ENCODE measurements around the gene ACAA2. TPM values are rescaled to one million over a fixed set of nuclear protein-coding genes. Genes with fewer than 3 reads are reported as not detected.

Gene ACAA2
- polyA plus RNA-seq, 3 donors = 20.8 to 109 (median 97.6) TPM

DNA sequence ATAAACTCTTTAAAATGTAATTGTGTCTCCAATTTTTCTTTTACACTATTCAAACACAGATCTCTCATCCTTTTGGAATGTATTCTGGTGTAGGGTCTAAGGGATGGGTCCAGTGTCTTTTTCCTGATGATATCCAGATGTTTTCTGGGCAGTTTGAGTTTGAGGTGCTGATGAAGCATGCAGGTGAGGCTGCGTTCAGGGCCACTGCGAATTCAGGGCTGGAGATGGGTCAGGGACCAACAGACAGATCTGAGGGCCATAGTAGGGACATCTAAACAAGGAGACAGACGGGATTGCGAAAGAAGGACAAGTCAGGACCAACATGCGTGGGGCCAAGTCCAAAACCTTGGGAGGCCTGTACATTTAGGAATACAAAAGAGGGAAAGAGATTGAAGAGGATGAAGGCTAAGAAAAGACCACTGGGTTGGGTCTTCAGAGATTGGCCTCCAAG lies 70.2 kb downstream of the ACAA2 start:
- H3K27ac ChIP-seq (ENCODE audit: low read depth in 1 of 2, low read length in 2 of 2) = no peak overlapping the region
- H3K9ac ChIP-seq (ENCODE audit: insufficient read depth, low read length, poor library complexity, severe bottlenecking) = no peak overlapping the region
- no peak overlapping the region for H3K4me3 ChIP-seq (replicated peaks in 1 of 3; ENCODE audit: low read depth in 2 of 3, low read length in 3 of 3)
- TF ChIP-seq, protein P1, sequence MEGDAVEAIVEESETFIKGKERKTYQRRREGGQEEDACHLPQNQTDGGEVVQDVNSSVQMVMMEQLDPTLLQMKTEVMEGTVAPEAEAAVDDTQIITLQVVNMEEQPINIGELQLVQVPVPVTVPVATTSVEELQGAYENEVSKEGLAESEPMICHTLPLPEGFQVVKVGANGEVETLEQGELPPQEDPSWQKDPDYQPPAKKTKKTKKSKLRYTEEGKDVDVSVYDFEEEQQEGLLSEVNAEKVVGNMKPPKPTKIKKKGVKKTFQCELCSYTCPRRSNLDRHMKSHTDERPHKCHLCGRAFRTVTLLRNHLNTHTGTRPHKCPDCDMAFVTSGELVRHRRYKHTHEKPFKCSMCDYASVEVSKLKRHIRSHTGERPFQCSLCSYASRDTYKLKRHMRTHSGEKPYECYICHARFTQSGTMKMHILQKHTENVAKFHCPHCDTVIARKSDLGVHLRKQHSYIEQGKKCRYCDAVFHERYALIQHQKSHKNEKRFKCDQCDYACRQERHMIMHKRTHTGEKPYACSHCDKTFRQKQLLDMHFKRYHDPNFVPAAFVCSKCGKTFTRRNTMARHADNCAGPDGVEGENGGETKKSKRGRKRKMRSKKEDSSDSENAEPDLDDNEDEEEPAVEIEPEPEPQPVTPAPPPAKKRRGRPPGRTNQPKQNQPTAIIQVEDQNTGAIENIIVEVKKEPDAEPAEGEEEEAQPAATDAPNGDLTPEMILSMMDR (IDR thresholded peaks at IDR 0.05) = no peak
- peaks cover 0 to 5% (median 0%) of the 10 kb centered on the region in 7 donors for H3K9me3 Mint-ChIP-seq
- intact Hi-C loops (cut with micrococcal nuclease) = no loop called here
- no peaks in the 10 kb centered on the region for H3K36me3 Mint-ChIP-seq
- H3K9me3 ChIP-seq (replicated peaks in 1 of 2; ENCODE audit: control insufficient read depth in 1 of 2, insufficient read depth in 1 of 2, low read length in 2 of 2) = no peaks in the 10 kb centered on the region
- H2AFZ ChIP-seq (ENCODE audit: insufficient read depth, low read depth, low read length, poor library complexity, severe bottlenecking) = no peak overlapping the region
- no peak overlapping the region for H3K4me2 ChIP-seq (replicated peaks; ENCODE audit: extremely low read depth, low read length, poor library complexity, severe bottlenecking)
- H3K27me3 Mint-ChIP-seq (ENCODE audit: low read depth in 3 of 3) = peaks cover 7 to 17% (median 8%) of the 10 kb centered on the region in 3 donors
- no peaks in the 10 kb centered on the region for H3K4me1 ChIP-seq (ENCODE audit: control insufficient read depth in 1 of 2, insufficient read depth in 2 of 2, low read length in 2 of 2)
- no peak overlapping the region for H3K4me3 Mint-ChIP-seq
- H4K20me1 ChIP-seq (ENCODE audit: insufficient read depth, low read length) = no peaks in the 10 kb centered on the region
- no peaks in the 10 kb centered on the region for H3K36me3 ChIP-seq (replicated peaks in 1 of 2; ENCODE audit: control insufficient read depth in 1 of 2, insufficient read depth in 2 of 2, low read length in 2 of 2)
- H3K79me2 ChIP-seq (ENCODE audit: insufficient read depth, low read length) = no peaks in the 10 kb centered on the region
- 94% methylated on average over 5 of the region's 5 CpGs for WGBS (ENCODE audit: insufficient coverage)
- H3K27me3 ChIP-seq (ENCODE audit: control insufficient read depth in 2 of 2, insufficient read depth in 2 of 2, low read length in 2 of 2) = no peaks in the 10 kb centered on the region
- DNase-seq = no peak
- no peak overlapping the region for H3K27ac Mint-ChIP-seq
- H3K4me1 Mint-ChIP-seq = no peaks in the 10 kb centered on the region

DNA sequence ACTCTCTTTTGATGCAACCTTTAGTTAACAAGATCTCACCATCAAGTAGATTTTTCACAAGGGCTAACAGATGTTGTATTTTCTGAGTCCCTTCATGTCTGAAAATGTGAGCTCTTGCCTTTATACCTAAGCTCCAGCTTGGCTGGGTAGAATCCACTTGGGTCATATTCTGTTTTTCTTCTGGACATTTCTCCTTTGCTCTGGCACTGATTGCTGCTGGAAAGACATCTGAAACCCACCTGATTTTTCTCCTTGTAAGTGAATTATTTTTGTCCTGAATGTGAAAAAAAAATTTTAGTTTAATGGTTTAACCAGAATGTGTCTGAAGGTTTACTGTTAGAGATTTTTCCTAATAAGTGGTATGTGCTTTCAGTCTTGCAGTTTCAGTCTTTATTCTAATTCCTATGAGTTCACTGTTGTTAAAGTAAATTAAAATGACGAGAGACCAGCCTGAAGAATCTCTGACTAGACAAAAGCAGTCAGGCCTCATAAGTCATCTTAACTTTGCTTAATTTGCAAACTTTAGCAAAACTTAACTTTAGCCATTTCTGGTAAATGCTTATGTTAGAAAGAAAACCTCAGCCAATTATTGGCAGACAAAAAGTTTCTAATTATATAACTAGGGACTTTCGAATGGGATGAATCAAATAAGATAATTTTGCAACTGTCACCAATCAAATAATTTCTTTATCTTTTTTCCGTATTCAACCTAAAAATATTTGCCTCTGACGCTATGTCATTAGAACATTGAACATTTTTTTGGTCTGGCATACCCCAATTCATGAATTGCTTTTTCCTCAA lies 70.8 kb downstream of the ACAA2 start:
- Histone ChIP-seq H3K4me2 (replicated peaks; ENCODE audit: extremely low read depth, low read length, poor library complexity, severe bottlenecking) (no peak overlapping the region), H3K27me3 (ENCODE audit: control insufficient read depth in 2 of 2, insufficient read depth in 2 of 2, low read length in 2 of 2) (no peaks in the 10 kb centered on the region), H2AFZ (ENCODE audit: insufficient read depth, low read depth, low read length, poor library complexity, severe bottlenecking) (no peak overlapping the region), H3K9ac (ENCODE audit: insufficient read depth, low read length, poor library complexity, severe bottlenecking) (no peak overlapping the region), H3K79me2 (ENCODE audit: insufficient read depth, low read length) (no peaks in the 10 kb centered on the region), H3K4me3 (replicated peaks in 1 of 3; ENCODE audit: low read depth in 2 of 3, low read length in 3 of 3) (no peak overlapping the region), H3K9me3 (replicated peaks in 1 of 2; ENCODE audit: control insufficient read depth in 1 of 2, insufficient read depth in 1 of 2, low read length in 2 of 2) (no peaks in the 10 kb centered on the region), H3K27ac (ENCODE audit: low read depth in 1 of 2, low read length in 2 of 2) (no peak overlapping the region), H4K20me1 (ENCODE audit: insufficient read depth, low read length) (no peaks in the 10 kb centered on the region), H3K4me1 (ENCODE audit: control insufficient read depth in 1 of 2, insufficient read depth in 2 of 2, low read length in 2 of 2) (no peaks in the 10 kb centered on the region), H3K36me3 (replicated peaks in 1 of 2; ENCODE audit: control insufficient read depth in 1 of 2, insufficient read depth in 2 of 2, low read length in 2 of 2) (no peaks in the 10 kb centered on the region)
- WGBS (ENCODE audit: insufficient coverage) = 80% methylated on average over 1 of the region's 4 CpGs
- TF ChIP-seq, protein P1 (IDR thresholded peaks at IDR 0.05) = no peak
- no peaks in the 10 kb centered on the region for H3K36me3 Mint-ChIP-seq
- no peaks in the 10 kb centered on the region for H3K4me1 Mint-ChIP-seq
- H3K27ac Mint-ChIP-seq = no peak overlapping the region
- H3K27me3 Mint-ChIP-seq (ENCODE audit: low read depth in 3 of 3) = peaks cover 7 to 18% (median 8%) of the 10 kb centered on the region in 3 donors
- peaks cover 0 to 5% (median 0%) of the 10 kb centered on the region in 7 donors for H3K9me3 Mint-ChIP-seq
- no peak for DNase-seq
- H3K4me3 Mint-ChIP-seq = no peak overlapping the region
- intact Hi-C loops (cut with micrococcal nuclease) = no loop called here
